GM12891 (cell line): Measurements from ENCODE around the gene CCDC92.

ENCODE experiments used
- DNase-seq: peaks from one replicate; pipeline ENCODE4 v3.0.0; 2011; ENCODE audit warnings: low spot score; ENCODE audit not compliant: insufficient read length
- FAIRE-seq: peaks from 2 replicates; lab custom pipeline; 2011; peaks lifted over from hg19 to GRCh38; lab: Jason Lieb, UNC
- PAX5 ChIP-seq: IDR thresholded peaks from 2 replicates; pipeline ENCODE4 v1.6.1; 2011; ENCODE audit warnings: low read length, moderate library complexity, mild to moderate bottlenecking; ENCODE audit not compliant: insufficient read depth, severe bottlenecking
- POLR2A ChIP-seq: IDR thresholded peaks from 2 replicates; pipeline ENCODE4 v1.6.1; 2011; ENCODE audit warnings: low read depth, low read length, control low read depth
- POLR2AphosphoS5 ChIP-seq: IDR thresholded peaks from 2 replicates; pipeline ENCODE4 v1.6.1; 2011; ENCODE audit warnings: low read depth, low read length, control low read depth
- POU2F2 ChIP-seq: IDR thresholded peaks from 2 replicates; pipeline ENCODE4 v1.6.1; 2011; ENCODE audit warnings: low read depth, mild to moderate bottlenecking, control low read depth, low read length, moderate library complexity
- SPI1 ChIP-seq: IDR thresholded peaks from 2 replicates; pipeline ENCODE4 v1.6.1; 2011; ENCODE audit warnings: low read depth, low read length, control low read depth
- TAF1 ChIP-seq: IDR thresholded peaks from 2 replicates; pipeline ENCODE4 v1.6.1; 2011; ENCODE audit warnings: low read depth, low read length, control low read depth

The CCDC92 gene

DNA sequence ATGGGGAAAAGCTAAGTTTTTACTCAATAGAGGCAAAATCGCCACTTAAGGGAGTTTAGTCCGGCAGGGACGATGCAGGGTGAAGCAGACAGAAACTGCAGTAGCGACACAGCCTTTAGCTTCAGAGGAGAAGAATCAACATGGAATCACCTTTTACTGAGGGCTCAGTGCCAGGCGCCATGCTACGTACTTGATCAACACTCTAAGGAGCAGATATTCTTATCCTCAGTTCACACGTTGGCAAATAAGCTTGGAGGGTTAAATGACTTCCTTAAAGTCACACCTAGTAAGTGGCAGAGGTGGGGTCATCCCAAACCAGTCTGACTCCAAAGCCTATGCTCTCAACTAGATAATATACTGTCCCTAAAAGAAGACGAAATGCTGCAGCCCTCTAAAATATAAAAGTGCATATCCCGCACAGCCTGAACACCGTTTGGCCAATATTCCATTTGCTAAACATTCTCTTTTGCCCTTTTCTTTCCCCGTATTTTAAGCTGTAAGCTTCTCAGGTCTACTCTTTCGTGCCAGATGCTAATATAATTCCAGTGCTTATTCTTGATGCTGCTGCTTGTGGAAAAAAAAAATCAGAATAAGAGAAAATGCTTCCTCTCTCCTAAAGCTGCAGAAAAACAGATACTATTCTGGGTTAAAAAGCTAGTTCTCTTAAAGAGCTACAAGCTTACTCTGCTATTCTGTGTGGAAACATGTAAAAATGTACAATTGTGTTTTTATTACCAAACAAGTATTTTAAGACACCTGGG is 10.9 kb downstream of the CCDC92 start:
- TF ChIP-seq TAF1 (no peak), POU2F2 (no peak), POLR2A (no peak), PAX5 (no peak), POLR2AphosphoS5 (no peak), SPI1 (no peak)
- no peak for DNase-seq
- FAIRE-seq, result no peak

DNA sequence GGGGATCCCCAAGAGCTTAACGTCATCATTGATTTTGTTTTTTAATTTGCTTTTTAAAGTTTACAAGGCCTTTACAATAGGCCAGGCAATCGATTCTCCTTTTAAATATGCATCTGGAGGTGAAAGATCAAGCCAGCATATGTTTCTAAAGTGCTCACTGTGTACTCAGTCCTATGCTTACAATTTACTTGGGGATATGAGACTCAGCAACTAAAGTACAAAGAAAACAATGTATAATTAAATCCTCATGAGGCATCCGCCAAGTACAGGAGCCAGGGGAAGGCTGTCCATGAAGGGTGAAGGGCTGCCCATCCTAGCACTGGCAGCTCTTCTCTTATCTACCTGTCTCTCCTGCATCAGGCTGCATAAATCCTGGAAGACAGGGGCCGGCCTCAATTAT is 11.8 kb downstream of the CCDC92 start:
- no peak for TF ChIP-seq POLR2A
- no peak for FAIRE-seq
- no peak for DNase-seq

GRCh38 chr12:123960029-123960735 is 12.4 kb downstream of the CCDC92 start:
- DNase-seq (no peak), FAIRE-seq (no peak)
- TF ChIP-seq TAF1, result no peak
- no peak for TF ChIP-seq PAX5
- TF ChIP-seq SPI1, result no peak

GRCh38 chr12:123958876-123959275 is 13.8 kb downstream of the CCDC92 start:
- no peak for TF ChIP-seq POLR2AphosphoS5
- TF ChIP-seq POLR2A, result no peak
- no peak for TF ChIP-seq PAX5
- TF ChIP-seq SPI1, result no peak
- TF ChIP-seq POU2F2, result no peak
- TF ChIP-seq TAF1, result no peak
- no peak for DNase-seq
- no peak for FAIRE-seq

- DNase-seq, result no peak
- FAIRE-seq, result no peak
- TF ChIP-seq TAF1, result no peak
- TF ChIP-seq POLR2A, result no peak
Measured at GRCh38 chr12:123958462-123958861, 14.2 kb downstream of the CCDC92 start.

- no peak for DNase-seq
- TF ChIP-seq POU2F2 (no peak), TAF1 (no peak), SPI1 (no peak), POLR2A (no peak), PAX5 (no peak), POLR2AphosphoS5 (no peak)
- no peak for FAIRE-seq
Measured at GRCh38 chr12:123957196-123957595, 15.4 kb downstream of the CCDC92 start.

- no peak for FAIRE-seq
- DNase-seq, result no peak
- TF ChIP-seq POLR2A, result no peak
- TF ChIP-seq PAX5, result no peak
- TF ChIP-seq TAF1, result no peak
- TF ChIP-seq POU2F2, result no peak
- TF ChIP-seq SPI1, result no peak
- no peak for TF ChIP-seq POLR2AphosphoS5
Measured at GRCh38 chr12:123956249-123956648, 16.4 kb downstream of the CCDC92 start.

- DNase-seq (no peak), FAIRE-seq (no peak)
- TF ChIP-seq POLR2AphosphoS5, result no peak
- no peak for TF ChIP-seq TAF1
- TF ChIP-seq PAX5, result no peak
- TF ChIP-seq SPI1, result no peak
- TF ChIP-seq POU2F2, result no peak
- TF ChIP-seq POLR2A, result no peak
Measured at GRCh38 chr12:123954647-123955350, 17.8 kb downstream of the CCDC92 start.

DNA sequence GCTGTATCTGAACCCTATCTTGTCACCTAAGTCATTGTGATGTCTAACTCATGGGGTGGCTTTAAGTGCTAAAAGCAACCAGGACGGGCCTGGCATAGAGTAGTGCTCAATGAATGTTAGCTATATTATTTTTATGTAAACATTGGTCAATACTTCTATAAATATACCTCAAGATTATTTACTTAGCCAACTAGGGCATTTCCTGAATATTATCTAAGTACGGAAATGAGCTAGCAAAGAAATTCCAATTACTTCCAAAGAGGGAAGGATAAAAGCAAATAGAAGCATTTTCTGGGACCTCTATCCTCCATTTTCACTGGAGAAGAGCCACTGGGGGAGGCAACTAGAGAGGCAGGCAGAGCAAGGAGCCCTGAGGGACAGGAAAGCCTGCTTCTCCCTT is 20.6 kb downstream of the CCDC92 start:
- DNase-seq, result no peak
- no peak for FAIRE-seq
- TF ChIP-seq POLR2A (no peak), SPI1 (no peak), TAF1 (no peak), POLR2AphosphoS5 (no peak), POU2F2 (no peak), PAX5 (no peak)

DNA sequence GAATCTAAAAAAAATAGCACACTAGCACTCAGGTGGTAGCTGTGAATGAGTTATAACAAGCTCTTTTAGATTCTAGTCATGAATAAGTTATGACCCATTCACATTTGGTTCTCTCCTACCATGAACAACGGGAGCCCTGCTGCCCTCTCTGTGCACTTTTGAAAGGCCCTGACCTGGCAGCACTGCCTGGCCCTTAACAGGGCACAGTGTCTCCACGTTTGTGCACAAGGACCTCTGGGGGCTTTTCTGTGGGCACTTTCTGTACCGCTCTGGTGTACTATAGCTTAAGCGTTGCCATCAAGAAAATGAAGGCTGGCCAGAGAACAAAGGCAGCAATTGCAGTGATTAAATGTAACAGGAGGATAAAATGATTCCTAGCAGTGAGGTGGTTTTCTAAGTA is 21.2 kb downstream of the CCDC92 start:
- DNase-seq, result no peak
- no peak for FAIRE-seq
- no peak for TF ChIP-seq PAX5
- no peak for TF ChIP-seq POU2F2
- TF ChIP-seq SPI1, result no peak
- no peak for TF ChIP-seq POLR2A
- no peak for TF ChIP-seq TAF1
- TF ChIP-seq POLR2AphosphoS5, result no peak
